Stimulated activated memory B cell treated with anti-CD40 and anti-IgM and Interleukin-4, amounts not matched to agents 10 μg/mL and 1 μg/mL and 100 μg/mL, for 72 hours (primary cell): ENCODE measurements around the gene KCND3.
"Not testable (repeated sequence)": the region's sequence is repeated elsewhere in the genome, so short reads cannot be mapped to it uniquely, and the experiment has no call there.

Experiments used
- ATAC-seq: fragments of 150-1000 bp; cut with Tn5 transposase; 2 replicates; pipeline ENCODE4 v1.10.0; 2021
- H3K27ac Mint-ChIP-seq: one replicate; pipeline ENCODE4 v1.8.0; 2022; ENCODE audit warnings: mild to moderate bottlenecking, mixed read lengths
- H3K27me3 Mint-ChIP-seq: one replicate; pipeline ENCODE4 v1.8.0; 2022; ENCODE audit warnings: mixed read lengths
- H3K36me3 Mint-ChIP-seq: one replicate; pipeline ENCODE4 v1.8.0; 2022; ENCODE audit warnings: mixed read lengths
- H3K4me1 Mint-ChIP-seq: one replicate; pipeline ENCODE4 v1.8.0; 2022; ENCODE audit warnings: mixed read lengths
- H3K4me3 Mint-ChIP-seq: one replicate; pipeline ENCODE4 v1.8.0; 2022; ENCODE audit warnings: mild to moderate bottlenecking, moderate library complexity, mixed read lengths
- H3K9me3 Mint-ChIP-seq: one replicate; pipeline ENCODE4 v1.8.0; 2022; ENCODE audit warnings: mixed read lengths

The KCND3 gene

GRCh38 chr1:111747947-111748346 lies 241.5 kb downstream of the KCND3 start:
- peaks cover 12% of the 10 kb centered on the region for H3K4me1 Mint-ChIP-seq
- H3K27me3 Mint-ChIP-seq: no peaks in the 10 kb centered on the region
- no peak overlapping the region for H3K4me3 Mint-ChIP-seq
- no peak overlapping the region for H3K27ac Mint-ChIP-seq
- H3K36me3 Mint-ChIP-seq: no peaks in the 10 kb centered on the region
- no peaks in the 10 kb centered on the region for H3K9me3 Mint-ChIP-seq
- ATAC-seq: no peak

- Mint-ChIP-seq H3K36me3 (no peaks in the 10 kb centered on the region), H3K4me1 (peaks cover 12% of the 10 kb centered on the region), H3K9me3 (no peaks in the 10 kb centered on the region), H3K4me3 (no peak overlapping the region), H3K27me3 (no peaks in the 10 kb centered on the region), H3K27ac (peak overlapping the region; percentile 15)
- ATAC-seq: peak; percentile 61
Observed at GRCh38 chr1:111747282-111747734, 242.2 kb downstream of the KCND3 start.

DNA sequence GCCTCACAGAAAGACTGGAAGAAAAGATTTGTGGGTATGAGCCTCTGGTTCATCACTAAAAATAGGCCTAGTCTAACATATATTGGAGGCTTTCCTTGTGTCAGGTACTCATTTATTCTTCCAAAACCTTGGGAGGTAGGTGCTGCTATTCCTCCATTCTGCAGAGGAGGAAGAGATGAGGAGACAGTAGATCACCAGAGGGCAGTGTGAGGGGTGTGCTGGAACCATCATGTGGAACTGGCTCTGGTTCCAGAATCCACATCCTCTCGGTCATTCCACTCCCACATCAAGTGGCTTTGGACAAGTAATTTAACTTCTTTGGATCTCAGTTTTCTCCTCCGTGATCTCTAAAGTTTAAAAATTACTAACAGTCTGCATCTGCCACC lies 242.9 kb downstream of the KCND3 start:
- no peaks in the 10 kb centered on the region for H3K9me3 Mint-ChIP-seq
- H3K4me1 Mint-ChIP-seq: peaks cover 5% of the 10 kb centered on the region
- no peak overlapping the region for H3K27ac Mint-ChIP-seq
- H3K4me3 Mint-ChIP-seq: no peak overlapping the region
- no peaks in the 10 kb centered on the region for H3K27me3 Mint-ChIP-seq
- H3K36me3 Mint-ChIP-seq: no peaks in the 10 kb centered on the region
- no peak for ATAC-seq

GRCh38 chr1:111745675-111746613 lies 243.5 kb downstream of the KCND3 start:
- H3K9me3 Mint-ChIP-seq: no peaks in the 10 kb centered on the region
- H3K36me3 Mint-ChIP-seq: no peaks in the 10 kb centered on the region
- peaks cover 4% of the 10 kb centered on the region for H3K27me3 Mint-ChIP-seq
- H3K4me3 Mint-ChIP-seq: no peak overlapping the region
- H3K27ac Mint-ChIP-seq: no peak overlapping the region
- ATAC-seq: no peak
- H3K4me1 Mint-ChIP-seq: peaks cover 6% of the 10 kb centered on the region

DNA sequence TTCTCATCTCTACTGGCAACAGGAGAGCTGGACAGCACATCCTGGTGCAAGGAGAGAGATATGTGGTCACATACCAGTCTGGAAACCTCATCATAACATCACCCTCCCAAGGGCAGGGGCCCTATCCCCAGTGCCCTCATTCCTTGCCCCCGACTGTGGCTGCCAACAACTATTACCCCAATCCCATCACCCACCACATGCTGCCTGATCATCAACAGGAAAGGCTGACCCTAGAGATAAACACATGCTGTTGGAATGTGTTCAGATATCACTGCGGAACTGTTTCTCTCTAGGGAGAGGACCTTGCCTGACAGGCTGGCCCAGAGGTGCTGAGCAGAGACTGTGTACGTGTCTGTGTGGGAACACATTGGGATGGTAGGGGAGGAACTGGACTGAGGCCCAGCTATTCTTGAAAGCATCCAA lies 245.8 kb downstream of the KCND3 start:
- H3K4me3 Mint-ChIP-seq: no peak overlapping the region

GRCh38 chr1:111742938-111743549 lies 246.4 kb downstream of the KCND3 start:
- Mint-ChIP-seq H3K4me3 (no peak overlapping the region), H3K36me3 (no peaks in the 10 kb centered on the region), H3K27ac (no peak overlapping the region), H3K9me3 (no peaks in the 10 kb centered on the region), H3K4me1 (peaks cover 30% of the 10 kb centered on the region), H3K27me3 (peaks cover 20% of the 10 kb centered on the region)
- no peak for ATAC-seq

More for the DNA sequence above, 245.8 kb downstream of the KCND3 start:
- Mint-ChIP-seq H3K36me3 (no peaks in the 10 kb centered on the region), H3K4me1 (peaks cover 24% of the 10 kb centered on the region), H3K9me3 (no peaks in the 10 kb centered on the region), H3K27ac (no peak overlapping the region), H3K27me3 (peaks cover 20% of the 10 kb centered on the region)
- ATAC-seq: no peak

- not testable (repeated sequence) for ATAC-seq, H3K27ac Mint-ChIP-seq, H3K4me3 Mint-ChIP-seq, H3K9me3 Mint-ChIP-seq, H3K36me3 Mint-ChIP-seq
- H3K4me1 Mint-ChIP-seq: peaks cover 33% of the 10 kb centered on the region
- peaks cover 20% of the 10 kb centered on the region for H3K27me3 Mint-ChIP-seq
Observed at GRCh38 chr1:111742292-111742691, 247.2 kb downstream of the KCND3 start.

GRCh38 chr1:111739925-111740765 lies 249.3 kb downstream of the KCND3 start:
- H3K27me3 Mint-ChIP-seq: peaks cover 20% of the 10 kb centered on the region
- H3K4me3 Mint-ChIP-seq: peak overlapping the region; percentile 95
- no peaks in the 10 kb centered on the region for H3K36me3 Mint-ChIP-seq
- no peaks in the 10 kb centered on the region for H3K9me3 Mint-ChIP-seq
- H3K27ac Mint-ChIP-seq: peak overlapping the region; percentile 79
- ATAC-seq: no peak
- H3K4me1 Mint-ChIP-seq: peaks cover 32% of the 10 kb centered on the region

- H3K9me3 Mint-ChIP-seq: no peaks in the 10 kb centered on the region
- H3K36me3 Mint-ChIP-seq: no peaks in the 10 kb centered on the region
- peak within 1 kb of the TSS; percentile 79 for H3K27ac Mint-ChIP-seq
- H3K4me1 Mint-ChIP-seq: peaks cover 32% of the 10 kb centered on the region
- peak within 1 kb of the TSS; percentile 95 for H3K4me3 Mint-ChIP-seq
- H3K27me3 Mint-ChIP-seq: peaks cover 20% of the 10 kb centered on the region
- ATAC-seq: peak; percentile 93
Observed at GRCh38 chr1:111739194-111739924, 250.1 kb downstream of the KCND3 start, which contains the start of gene INKA2. TSS of gene INKA2 (minus strand) at chr1:111739395. CDS start at chr1:111739242, 153 bp downstream.

GRCh38 chr1:111738436-111739193 lies 250.9 kb downstream of the KCND3 start:
- Mint-ChIP-seq H3K27ac (peak overlapping the region; percentile 79), H3K9me3 (no peaks in the 10 kb centered on the region), H3K27me3 (peaks cover 20% of the 10 kb centered on the region), H3K36me3 (no peaks in the 10 kb centered on the region), H3K4me1 (peaks cover 32% of the 10 kb centered on the region), H3K4me3 (peak overlapping the region; percentile 95)
- ATAC-seq: peak; percentile 84

GRCh38 chr1:111738133-111738435 lies 251.4 kb downstream of the KCND3 start:
- ATAC-seq: no peak
- peaks cover 20% of the 10 kb centered on the region for H3K27me3 Mint-ChIP-seq
- H3K4me3 Mint-ChIP-seq: peak overlapping the region; percentile 95
- H3K27ac Mint-ChIP-seq: peak overlapping the region; percentile 11
- H3K36me3 Mint-ChIP-seq: no peaks in the 10 kb centered on the region
- H3K4me1 Mint-ChIP-seq: peaks cover 36% of the 10 kb centered on the region
- H3K9me3 Mint-ChIP-seq: no peaks in the 10 kb centered on the region

DNA sequence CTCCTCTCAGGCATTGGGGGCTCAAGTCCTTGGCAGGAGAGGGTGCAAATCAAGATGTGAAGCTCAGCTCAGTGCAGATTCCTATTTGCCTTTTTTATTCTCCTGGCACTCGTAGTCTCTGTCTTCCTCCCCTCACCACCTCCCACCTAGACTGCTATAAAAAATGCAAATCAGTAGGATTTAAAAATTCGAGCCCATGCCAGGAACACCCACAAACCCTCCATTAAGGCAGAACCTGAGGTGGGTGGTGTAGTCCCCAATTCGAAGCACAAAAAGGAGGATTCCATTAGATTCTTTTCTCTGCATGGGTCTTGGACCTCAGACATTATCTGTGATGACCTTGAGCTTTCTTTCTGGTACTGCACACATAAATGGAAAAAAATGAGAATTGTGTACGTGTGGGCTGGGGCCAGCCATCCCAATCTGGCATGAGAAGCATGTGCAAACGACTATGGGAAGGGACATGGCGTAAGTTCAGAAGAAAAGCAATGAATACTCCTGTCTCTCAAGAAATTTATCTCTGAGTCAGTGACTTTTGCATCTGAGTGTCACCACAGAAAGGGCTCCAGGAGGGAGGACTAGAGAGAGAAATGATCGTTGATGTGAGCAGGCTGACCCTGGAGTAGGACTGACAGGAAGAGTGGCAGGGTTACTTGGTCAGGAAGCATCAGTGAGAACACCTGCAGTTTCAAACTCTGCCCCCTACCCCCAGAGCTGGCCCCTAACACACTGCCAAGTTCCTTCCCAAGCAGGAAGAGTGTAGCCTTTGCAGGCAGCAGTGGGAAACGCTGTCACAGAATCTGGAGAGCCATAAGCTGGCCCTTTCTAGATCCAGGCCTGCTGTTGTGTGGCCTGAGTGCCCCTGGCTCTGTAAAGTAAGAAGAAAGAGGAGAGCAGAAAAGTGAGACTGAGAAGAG lies 252.0 kb downstream of the KCND3 start:
- H3K27ac Mint-ChIP-seq: peak overlapping the region; percentile 11
- no peaks in the 10 kb centered on the region for H3K9me3 Mint-ChIP-seq
- peaks cover 37% of the 10 kb centered on the region for H3K4me1 Mint-ChIP-seq
- ATAC-seq: no peak
- peaks cover 20% of the 10 kb centered on the region for H3K27me3 Mint-ChIP-seq
- H3K36me3 Mint-ChIP-seq: no peaks in the 10 kb centered on the region
- H3K4me3 Mint-ChIP-seq: peak overlapping the region; percentile 95

GRCh38 chr1:111736548-111737215 lies 252.8 kb downstream of the KCND3 start:
- Mint-ChIP-seq H3K4me1 (peaks cover 37% of the 10 kb centered on the region), H3K36me3 (no peaks in the 10 kb centered on the region), H3K4me3 (no peak overlapping the region), H3K9me3 (no peaks in the 10 kb centered on the region), H3K27me3 (peaks cover 20% of the 10 kb centered on the region), H3K27ac (no peak overlapping the region)
- ATAC-seq: no peak
